Measurements from ENCODE around the gene DPT.

The DPT gene

DNA sequence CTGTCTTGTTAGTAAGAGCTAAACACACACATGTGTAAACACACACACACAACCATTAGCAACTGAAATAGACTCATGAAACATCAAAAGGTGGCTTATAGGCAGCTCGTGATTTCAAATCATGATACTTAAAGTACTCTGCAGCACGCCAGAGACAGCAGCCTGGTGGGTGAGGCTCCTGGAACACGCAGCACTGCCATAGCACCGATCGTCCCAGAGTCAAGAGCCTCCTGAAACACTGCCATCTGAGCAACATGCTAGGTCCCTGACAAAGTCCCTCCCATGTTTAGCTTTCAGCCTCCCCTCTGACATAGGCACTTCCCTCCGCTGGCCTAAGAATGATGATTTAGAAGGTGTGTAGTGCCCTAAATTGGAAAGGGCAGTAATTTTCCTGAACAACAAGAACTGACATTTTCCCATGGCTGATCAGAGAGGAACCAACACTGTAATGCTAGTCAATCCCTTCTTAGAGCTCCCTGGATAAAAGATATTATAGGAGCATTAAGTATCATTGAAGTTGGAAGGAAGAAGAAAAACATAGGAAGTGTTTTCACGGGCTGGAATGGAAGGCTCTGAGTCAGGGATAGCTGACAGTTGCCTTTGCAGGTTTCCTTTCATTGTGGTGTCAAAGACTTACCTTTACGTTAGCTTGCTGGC, 14.1 kb upstream of the DPT start:
- TF ChIP-seq ZNF384 (IDR thresholded peaks at IDR 0.05) (no peak), HDGF (IDR thresholded peaks at IDR 0.05; ENCODE audit: borderline replicate concordance) (no peak), LEF1 (IDR thresholded peaks at IDR 0.05; ENCODE audit: borderline replicate concordance) (no peak), ARNT (IDR thresholded peaks at IDR 0.05) (no peak), NFRKB (IDR thresholded peaks at IDR 0.05) (no peak), FOXA1 (IDR thresholded peaks at IDR 0.05) (no peak), L3MBTL2 (conservative IDR thresholded peaks at IDR 0.05) (no peak), TARDBP (IDR thresholded peaks at IDR 0.05) (no peak), SP1 (IDR thresholded peaks at IDR 0.05) (no peak)
- TF ChIP-seq, protein P1, sequence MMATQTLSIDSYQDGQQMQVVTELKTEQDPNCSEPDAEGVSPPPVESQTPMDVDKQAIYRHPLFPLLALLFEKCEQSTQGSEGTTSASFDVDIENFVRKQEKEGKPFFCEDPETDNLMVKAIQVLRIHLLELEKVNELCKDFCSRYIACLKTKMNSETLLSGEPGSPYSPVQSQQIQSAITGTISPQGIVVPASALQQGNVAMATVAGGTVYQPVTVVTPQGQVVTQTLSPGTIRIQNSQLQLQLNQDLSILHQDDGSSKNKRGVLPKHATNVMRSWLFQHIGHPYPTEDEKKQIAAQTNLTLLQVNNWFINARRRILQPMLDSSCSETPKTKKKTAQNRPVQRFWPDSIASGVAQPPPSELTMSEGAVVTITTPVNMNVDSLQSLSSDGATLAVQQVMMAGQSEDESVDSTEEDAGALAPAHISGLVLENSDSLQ (IDR thresholded peaks at IDR 0.05): no peak
- ChIA-PET CTCF (interaction anchor here (1.1 kb wide), 1 partner anchor 13 kb away, joined by 3 read pairs; no protein-coding TSS in a partner anchor), POLR2A (no interaction called here)
- no peak for DNase-seq (ENCODE audit: extremely low spot score)

GRCh38 chr1:168742386-168742785, 13.4 kb upstream of the DPT start:
- ChIA-PET POLR2A (no interaction called here), CTCF (interaction anchor here (1.1 kb wide), 1 partner anchor 14 kb away, joined by 3 read pairs; no protein-coding TSS in a partner anchor)

GRCh38 chr1:168739908-168740307, 10.9 kb upstream of the DPT start:
- TF ChIP-seq ELF4 (IDR thresholded peaks at IDR 0.05): no peak
- DNase-seq (ENCODE audit: extremely low spot score): no peak
- ChIA-PET POLR2A (no interaction called here), CTCF (no interaction called here)

More at GRCh38 chr1:168742386-168742785, 13.4 kb upstream of the DPT start:
- no peak for DNase-seq (ENCODE audit: extremely low spot score)
- no peak for TF ChIP-seq FOXM1 (IDR thresholded peaks at IDR 0.05; ENCODE audit: borderline replicate concordance)
- TF ChIP-seq LEF1 (IDR thresholded peaks at IDR 0.05; ENCODE audit: borderline replicate concordance): no peak
- TF ChIP-seq SP1 (IDR thresholded peaks at IDR 0.05): no peak
- TF ChIP-seq FOXA1 (IDR thresholded peaks at IDR 0.05): no peak
- TF ChIP-seq CTBP1 (IDR thresholded peaks at IDR 0.05; ENCODE audit: borderline replicate concordance): no peak
- TF ChIP-seq, protein P1 (IDR thresholded peaks at IDR 0.05): no peak
- no peak for TF ChIP-seq TARDBP (IDR thresholded peaks at IDR 0.05)
- no peak for TF ChIP-seq ARNT (IDR thresholded peaks at IDR 0.05)
- no peak for TF ChIP-seq HDGF (IDR thresholded peaks at IDR 0.05; ENCODE audit: borderline replicate concordance)
- TF ChIP-seq BHLHE40 (IDR thresholded peaks at IDR 0.05; ENCODE audit: borderline replicate concordance): no peak
- no peak for TF ChIP-seq SUZ12 (IDR thresholded peaks at IDR 0.05)
- TF ChIP-seq NFRKB (IDR thresholded peaks at IDR 0.05): no peak
- no peak for TF ChIP-seq ELF4 (IDR thresholded peaks at IDR 0.05)
- TF ChIP-seq FOXK2 (IDR thresholded peaks at IDR 0.05): no peak
- no peak for TF ChIP-seq ZNF384 (IDR thresholded peaks at IDR 0.05)

DNA sequence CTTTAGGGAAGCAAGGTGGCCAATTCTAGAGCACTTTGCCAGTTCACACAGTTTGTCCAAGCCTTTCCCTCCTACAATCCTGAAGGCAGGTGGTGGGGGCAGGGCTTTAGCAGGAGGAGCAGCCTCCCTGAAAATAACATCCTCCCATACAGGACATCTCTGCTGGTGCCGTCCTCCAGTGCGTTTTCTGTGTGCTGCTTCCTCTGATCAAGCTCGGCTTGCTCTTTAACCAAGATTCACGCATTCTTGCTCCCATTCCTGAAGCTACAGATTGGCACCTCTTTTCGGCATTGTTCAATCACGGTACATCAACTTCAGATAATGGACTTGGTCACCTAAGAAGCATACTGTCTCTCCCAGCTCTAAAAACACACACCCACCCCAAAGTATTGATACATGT, 7.5 kb upstream of the DPT start:
- ChIA-PET CTCF (no interaction called here), POLR2A (no interaction called here)
- no peak for DNase-seq (ENCODE audit: extremely low spot score)
- TF ChIP-seq TARDBP (IDR thresholded peaks at IDR 0.05): no peak
- no peak for TF ChIP-seq CTBP1 (IDR thresholded peaks at IDR 0.05; ENCODE audit: borderline replicate concordance)
- TF ChIP-seq NFRKB (IDR thresholded peaks at IDR 0.05): no peak
- TF ChIP-seq SP1 (IDR thresholded peaks at IDR 0.05): no peak
- TF ChIP-seq FOXA1 (IDR thresholded peaks at IDR 0.05): no peak
- no peak for TF ChIP-seq HDGF (IDR thresholded peaks at IDR 0.05; ENCODE audit: borderline replicate concordance)
- no peak for TF ChIP-seq FOXM1 (IDR thresholded peaks at IDR 0.05; ENCODE audit: borderline replicate concordance)
- TF ChIP-seq L3MBTL2 (conservative IDR thresholded peaks at IDR 0.05): no peak
- TF ChIP-seq BHLHE40 (IDR thresholded peaks at IDR 0.05; ENCODE audit: borderline replicate concordance): no peak
- no peak for TF ChIP-seq LEF1 (IDR thresholded peaks at IDR 0.05; ENCODE audit: borderline replicate concordance)
- no peak for TF ChIP-seq FOXK2 (IDR thresholded peaks at IDR 0.05)
- no peak for TF ChIP-seq ZNF384 (IDR thresholded peaks at IDR 0.05)
- no peak for TF ChIP-seq ARNT (IDR thresholded peaks at IDR 0.05)
- TF ChIP-seq, protein P1 (IDR thresholded peaks at IDR 0.05): no peak
- no peak for TF ChIP-seq SUZ12 (IDR thresholded peaks at IDR 0.05)
- TF ChIP-seq ELF4 (IDR thresholded peaks at IDR 0.05): no peak

GRCh38 chr1:168735974-168736373, 7.0 kb upstream of the DPT start:
- CTCF ChIA-PET: no interaction called here
- POLR2A ChIA-PET: no interaction called here
- no peak for DNase-seq (ENCODE audit: extremely low spot score)
- TF ChIP-seq, protein P1 (IDR thresholded peaks at IDR 0.05): no peak
- TF ChIP-seq ELF4 (IDR thresholded peaks at IDR 0.05) (no peak), FOXK2 (IDR thresholded peaks at IDR 0.05) (no peak), SP1 (IDR thresholded peaks at IDR 0.05) (no peak), LEF1 (IDR thresholded peaks at IDR 0.05; ENCODE audit: borderline replicate concordance) (no peak), ZNF384 (IDR thresholded peaks at IDR 0.05) (no peak), L3MBTL2 (conservative IDR thresholded peaks at IDR 0.05) (no peak), ARNT (IDR thresholded peaks at IDR 0.05) (no peak), NFRKB (IDR thresholded peaks at IDR 0.05) (no peak), FOXA1 (IDR thresholded peaks at IDR 0.05) (no peak), TARDBP (IDR thresholded peaks at IDR 0.05) (no peak), HDGF (IDR thresholded peaks at IDR 0.05; ENCODE audit: borderline replicate concordance) (no peak), SUZ12 (IDR thresholded peaks at IDR 0.05) (no peak), BHLHE40 (IDR thresholded peaks at IDR 0.05; ENCODE audit: borderline replicate concordance) (no peak), FOXM1 (IDR thresholded peaks at IDR 0.05; ENCODE audit: borderline replicate concordance) (no peak), CTBP1 (IDR thresholded peaks at IDR 0.05; ENCODE audit: borderline replicate concordance) (no peak)

Measured in HEK293T (cell line).